Measurements from ENCODE around the gene C6orf141. TPM values are rescaled to one million over a fixed set of nuclear protein-coding genes. Genes with fewer than 3 reads are reported as not detected.

Gene C6orf141
- total RNA-seq, 2 donors from 2014 or later: 11.4 to 20.8 TPM

DNA sequence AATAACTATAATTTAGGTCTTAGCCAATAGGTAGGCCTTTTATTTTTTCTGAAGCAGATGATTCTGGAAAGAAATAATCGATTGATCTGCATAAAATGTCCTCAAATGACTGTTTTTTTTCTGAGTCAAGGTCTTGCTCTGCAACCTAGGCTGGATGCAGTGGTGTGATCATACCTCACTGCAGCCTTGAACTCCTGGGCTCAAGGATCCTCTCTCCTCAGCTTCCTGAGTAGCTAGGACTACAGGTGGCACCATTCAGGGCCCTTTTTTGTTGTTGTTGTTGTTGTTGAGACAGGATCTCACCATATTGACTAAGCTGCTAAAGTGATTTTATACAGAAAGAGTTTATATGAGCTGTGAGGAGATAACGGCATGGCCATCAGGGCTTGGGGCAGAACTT is 32.5 kb upstream of the C6orf141 start:
- TF ChIP-seq POLR2A (IDR thresholded peaks at IDR 0.05): no peak
- TF ChIP-seq, protein P1, sequence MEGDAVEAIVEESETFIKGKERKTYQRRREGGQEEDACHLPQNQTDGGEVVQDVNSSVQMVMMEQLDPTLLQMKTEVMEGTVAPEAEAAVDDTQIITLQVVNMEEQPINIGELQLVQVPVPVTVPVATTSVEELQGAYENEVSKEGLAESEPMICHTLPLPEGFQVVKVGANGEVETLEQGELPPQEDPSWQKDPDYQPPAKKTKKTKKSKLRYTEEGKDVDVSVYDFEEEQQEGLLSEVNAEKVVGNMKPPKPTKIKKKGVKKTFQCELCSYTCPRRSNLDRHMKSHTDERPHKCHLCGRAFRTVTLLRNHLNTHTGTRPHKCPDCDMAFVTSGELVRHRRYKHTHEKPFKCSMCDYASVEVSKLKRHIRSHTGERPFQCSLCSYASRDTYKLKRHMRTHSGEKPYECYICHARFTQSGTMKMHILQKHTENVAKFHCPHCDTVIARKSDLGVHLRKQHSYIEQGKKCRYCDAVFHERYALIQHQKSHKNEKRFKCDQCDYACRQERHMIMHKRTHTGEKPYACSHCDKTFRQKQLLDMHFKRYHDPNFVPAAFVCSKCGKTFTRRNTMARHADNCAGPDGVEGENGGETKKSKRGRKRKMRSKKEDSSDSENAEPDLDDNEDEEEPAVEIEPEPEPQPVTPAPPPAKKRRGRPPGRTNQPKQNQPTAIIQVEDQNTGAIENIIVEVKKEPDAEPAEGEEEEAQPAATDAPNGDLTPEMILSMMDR (IDR thresholded peaks at IDR 0.05): no peak
- Histone ChIP-seq H3K4me3 (no peak overlapping the region), H3K9me3 (no peaks in the 10 kb centered on the region), H3K27ac (no peak overlapping the region), H3K36me3 (replicated peaks in 1 of 2; ENCODE audit: insufficient read depth in 1 of 2, low read depth in 2 of 2) (no peaks in the 10 kb centered on the region), H3K4me1 (peaks cover 24% of the 10 kb centered on the region), H3K27me3 (no peaks in the 10 kb centered on the region)
- no peak for ATAC-seq
- intact Hi-C loops (cut with DNase I): no loop called here
- 93% methylated on average over 2 of the region's 2 CpGs for WGBS, 2 donors
- DNase-seq: no peak

GRCh38 chr6:49519660-49520059 is 30.8 kb upstream of the C6orf141 start:
- no peaks in the 10 kb centered on the region for H3K9me3 ChIP-seq
- intact Hi-C loops (cut with DNase I): no loop called here
- WGBS, 2 donors: 76 to 79% methylated on average over 1 of the region's 1 CpG
- H3K36me3 ChIP-seq (replicated peaks in 1 of 2; ENCODE audit: insufficient read depth in 1 of 2, low read depth in 2 of 2): no peaks in the 10 kb centered on the region
- no peak for ATAC-seq
- no peak overlapping the region for H3K4me3 ChIP-seq
- TF ChIP-seq POLR2A (IDR thresholded peaks at IDR 0.05): no peak
- TF ChIP-seq, protein P1 (IDR thresholded peaks at IDR 0.05): no peak
- DNase-seq: no peak
- no peaks in the 10 kb centered on the region for H3K27me3 ChIP-seq
- H3K27ac ChIP-seq: no peak overlapping the region
- H3K4me1 ChIP-seq: peaks cover 31% of the 10 kb centered on the region

DNA sequence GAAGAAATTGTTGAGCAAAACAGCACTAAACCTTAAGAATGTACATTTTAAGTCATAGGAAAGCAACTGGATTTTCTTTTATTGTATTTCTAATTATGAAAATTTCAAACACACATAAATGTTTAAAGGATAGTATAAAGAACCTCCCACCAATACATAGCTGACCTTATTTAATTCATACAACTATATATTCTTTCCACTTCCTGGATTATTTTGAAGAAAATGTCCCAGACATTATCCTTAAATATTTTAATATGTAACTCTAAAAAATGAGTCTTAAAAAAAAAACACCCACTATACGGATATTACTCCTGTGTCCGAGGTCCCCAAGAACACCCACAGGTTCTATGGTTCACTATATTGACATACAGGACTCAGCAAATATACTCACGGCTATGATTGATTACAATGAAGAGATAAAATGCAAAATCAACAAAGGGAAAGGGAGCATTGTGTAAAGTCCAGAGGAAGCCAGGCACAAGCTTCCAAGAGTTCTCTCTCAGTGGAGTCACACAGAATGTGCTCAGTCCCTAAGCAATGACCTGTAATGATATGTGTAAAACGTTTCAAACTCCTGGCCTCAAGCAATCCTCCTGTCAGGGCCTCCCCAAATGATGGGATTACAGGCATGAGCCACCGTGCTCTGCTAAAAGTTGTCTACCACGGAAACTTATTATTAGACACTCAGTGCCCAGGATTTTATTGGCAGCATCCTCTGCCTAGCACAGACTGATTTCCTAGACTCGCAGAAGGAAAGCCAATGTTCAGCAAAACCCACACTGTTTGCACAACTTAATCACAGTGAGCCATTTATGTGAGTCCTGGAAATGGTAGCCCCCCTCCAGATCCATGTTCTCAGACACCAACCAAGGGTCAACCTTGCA is 27.5 kb upstream of the C6orf141 start:
- H3K36me3 ChIP-seq (replicated peaks in 1 of 2; ENCODE audit: insufficient read depth in 1 of 2, low read depth in 2 of 2): no peaks in the 10 kb centered on the region
- DNase-seq: peak; percentile 23 to 54 (median 38)
- no peaks in the 10 kb centered on the region for H3K27me3 ChIP-seq
- TF ChIP-seq, protein P1 (IDR thresholded peaks at IDR 0.05): no peak
- no peak for TF ChIP-seq POLR2A (IDR thresholded peaks at IDR 0.05)
- no peak overlapping the region for H3K4me3 ChIP-seq
- WGBS, 2 donors: 27 to 30% methylated on average over 7 of the region's 7 CpGs
- peak overlapping the region; percentile 39 to 72 (median 50) for H3K27ac ChIP-seq
- peak; percentile 90 for ATAC-seq
- no peaks in the 10 kb centered on the region for H3K9me3 ChIP-seq
- intact Hi-C loops (cut with DNase I): no loop called here
- H3K4me1 ChIP-seq: peaks cover 36% of the 10 kb centered on the region

- TF ChIP-seq, protein P1 (IDR thresholded peaks at IDR 0.05): no peak
- TF ChIP-seq POLR2A (IDR thresholded peaks at IDR 0.05): no peak
- Histone ChIP-seq H3K36me3 (replicated peaks in 1 of 2; ENCODE audit: insufficient read depth in 1 of 2, low read depth in 2 of 2) (no peaks in the 10 kb centered on the region), H3K27me3 (no peaks in the 10 kb centered on the region), H3K4me3 (no peak overlapping the region), H3K27ac (peak overlapping the region in 1 of 4 donors; percentile 72), H3K4me1 (peaks cover 36% of the 10 kb centered on the region), H3K9me3 (no peaks in the 10 kb centered on the region)
- ATAC-seq: no peak
- no peak for DNase-seq
- intact Hi-C loops (cut with DNase I): no loop called here
- WGBS, 2 donors: 52 to 61% methylated on average over 1 of the region's 1 CpG
Observed at GRCh38 chr6:49523901-49524300, 26.6 kb upstream of the C6orf141 start.
